Large intestine (tissue), 1 donor: ENCODE results near the gene NDUFS2. TPM values are rescaled to one million over a fixed set of nuclear protein-coding genes. Genes with fewer than 3 reads are reported as not detected.

Experiments
- polyA plus RNA-seq: library from polyadenylated mRNA; unstranded; fragments of 120-200 nt; gene quantifications from one replicate; pipeline ENCODE4 v1.2.1, GENCODE V29; 2013

NDUFS2 gene
- polyA plus RNA-seq, 1 donor: 125 TPM

Other genes with a start within 250 kb of the NDUFS2 start
- gene ITLN2, start 247.6 kb upstream of the NDUFS2 start, polyA plus RNA-seq: 1.9 TPM
- 132 TPM for gene F11R, start 181.2 kb upstream of the NDUFS2 start, polyA plus RNA-seq
- 60.9 TPM for gene TSTD1, start 163.4 kb upstream of the NDUFS2 start, polyA plus RNA-seq
- gene USF1, start 156.4 kb upstream of the NDUFS2 start, polyA plus RNA-seq: 56.9 TPM
- 5.7 TPM for gene ARHGAP30, start 132.5 kb upstream of the NDUFS2 start, polyA plus RNA-seq
- 0.42 TPM for gene NECTIN4, start 112.8 kb upstream of the NDUFS2 start, polyA plus RNA-seq
- 5.6 TPM for gene KLHDC9, start 104.0 kb upstream of the NDUFS2 start, polyA plus RNA-seq
- gene PFDN2, start 84.3 kb upstream of the NDUFS2 start, polyA plus RNA-seq: 72.5 TPM
- gene NIT1, start 84.3 kb upstream of the NDUFS2 start, polyA plus RNA-seq: 80.6 TPM
- 33.0 TPM for gene DEDD, start 69.7 kb upstream of the NDUFS2 start, polyA plus RNA-seq
- gene UFC1, start 48.4 kb upstream of the NDUFS2 start, polyA plus RNA-seq: 135 TPM
- 29.4 TPM for gene USP21, start 42.9 kb upstream of the NDUFS2 start, polyA plus RNA-seq
- 26.2 TPM for gene PPOX, start 35.9 kb upstream of the NDUFS2 start, polyA plus RNA-seq
- 38.4 TPM for gene B4GALT3, start 24.9 kb upstream of the NDUFS2 start, polyA plus RNA-seq
- gene ADAMTS4, start 3.3 kb upstream of the NDUFS2 start, polyA plus RNA-seq: 1.2 TPM
- 35.9 TPM for gene FCER1G, start 12.9 kb downstream of the NDUFS2 start, polyA plus RNA-seq
- gene APOA2, start 21.3 kb downstream of the NDUFS2 start, polyA plus RNA-seq: 29.3 TPM
- 16.2 TPM for gene TOMM40L, start 23.7 kb downstream of the NDUFS2 start, polyA plus RNA-seq
- 13.1 TPM for gene NR1I3, start 35.8 kb downstream of the NDUFS2 start, polyA plus RNA-seq
- 9.4 TPM for gene PCP4L1, start 56.4 kb downstream of the NDUFS2 start, polyA plus RNA-seq
- gene MPZ, start 107.6 kb downstream of the NDUFS2 start, polyA plus RNA-seq: 10.1 TPM
- gene SDHC, start 112.0 kb downstream of the NDUFS2 start, polyA plus RNA-seq: 194 TPM
- gene CFAP126, start 165.5 kb downstream of the NDUFS2 start, polyA plus RNA-seq: 0.15 TPM